K562 (cell line): Measurements from ENCODE around the gene SUOX. TPM values are rescaled to one million over a fixed set of nuclear protein-coding genes. Genes with fewer than 3 reads are reported as not detected.

Experiments used
- ARNT ChIP-seq, 2 experiments: fragments of 450-650 bp; IDR thresholded peaks; 2 replicates each; pipeline ENCODE4 v1.6.1; 2016; ENCODE audit warnings: mild to moderate bottlenecking in 1 of 2
- EP400 ChIP-seq: fragments of 450-650 bp; IDR thresholded peaks from 2 replicates; pipeline ENCODE4 v1.6.1; 2017; ENCODE audit warnings: antibody characterized with exemption, mild to moderate bottlenecking, moderate library complexity
- LCOR ChIP-seq: sonication (generic); formaldehyde crosslinking; IDR thresholded peaks from 2 replicates; pipeline ENCODE4 v1.8.0; 2022; ENCODE audit warnings: mild to moderate bottlenecking, missing genetic modification reagents
- PCBP2 ChIP-seq: fragments of 200-400 bp; formaldehyde crosslinking; IDR thresholded peaks from 2 replicates; pipeline ENCODE4 v1.6.1; 2018; ENCODE audit warnings: low read length, low read depth, mild to moderate bottlenecking, moderate library complexity; ENCODE audit not compliant: poor library complexity, severe bottlenecking
- PHB2 ChIP-seq: fragments of 450-650 bp; IDR thresholded peaks from 2 replicates; pipeline ENCODE4 v1.6.1; 2017; ENCODE audit warnings: low read depth
- RAD21 ChIP-seq, 2 experiments: fragments of 250-450 bp in 1 of 2; fragments of 450-650 bp in 1 of 2; sonication (Bioruptor Pico) in 1 of 2; formaldehyde crosslinking in 1 of 2; IDR thresholded peaks in 1 of 2; conservative IDR thresholded peaks in 1 of 2; 2 replicates each; pipeline versions ENCODE4 v1.4.0 to v1.8.0; 2020 to 2022; ENCODE audit warnings: mild to moderate bottlenecking in 2 of 2, moderate library complexity in 1 of 2
- RBM25 ChIP-seq: fragments of 200-400 bp; formaldehyde crosslinking; IDR thresholded peaks from 2 replicates; pipeline ENCODE4 v1.6.1; 2018; ENCODE audit warnings: low read length, low read depth, moderate library complexity; ENCODE audit not compliant: severe bottlenecking
- TAF7 ChIP-seq: fragments of 450-650 bp; IDR thresholded peaks from 2 replicates; pipeline ENCODE4 v1.6.1; 2016; ENCODE audit warnings: missing genetic modification characterization, missing compliant biosample characterization
- TRIM24 ChIP-seq, 2 experiments: fragments of 450-650 bp; IDR thresholded peaks; 2 replicates each; pipeline ENCODE4 v1.6.1; 2016
- XRCC5 ChIP-seq: fragments of 200-400 bp; formaldehyde crosslinking; IDR thresholded peaks from 2 replicates; pipeline ENCODE4 v1.6.1; 2017; ENCODE audit warnings: low read depth, mild to moderate bottlenecking, low read length
- ZEB2 ChIP-seq: fragments of 450-650 bp; IDR thresholded peaks from 2 replicates; pipeline ENCODE4 v1.6.1; 2016
- ZNF263 ChIP-seq: sonication (generic); formaldehyde crosslinking; IDR thresholded peaks from 2 replicates; pipeline ENCODE4 v1.8.0; 2022; ENCODE audit warnings: mild to moderate bottlenecking, missing genetic modification reagents, borderline replicate concordance
- polyA plus RNA-seq, 8 experiments: library from polyadenylated mRNA; depleted of rRNA in 4 of 8; stranded (reverse) in 5 of 8; unstranded in 3 of 8; fragments of >200 nt; fragmentation: Nextera tagmentation in 2 of 8; fragmentation: Illumina TruSeq in 1 of 8; extraction: Ambion mirVana in 2 of 8; extraction: Trizol in 1 of 8; gene quantifications; 2 replicates each; pipeline versions ENCODE4 v1.2.1 to v1.2.3, GENCODE V29; 2011 to 2014; ENCODE audit warnings: inconsistent platforms in 1 of 8, missing spikeins in 1 of 8
- total RNA-seq, 7 experiments: library from RNA; depleted of rRNA in 6 of 7; stranded (reverse); fragments of >200 nt in 6 of 7; fragmentation: Illumina TruSeq in 2 of 7; extraction: Trizol in 2 of 7; gene quantifications; 2 replicates each; pipeline versions ENCODE4 v1.2.1 to v1.2.3, GENCODE V29; 2011 to 2021; ENCODE audit warnings: low replicate concordance in 1 of 7
- TF ChIP-seq, protein P1 (sequence below), 2 experiments: fragments of 450-650 bp in 1 of 2; IDR thresholded peaks; 2 replicates each; pipeline ENCODE4 v1.6.1; 2011 to 2017; ENCODE audit warnings: low read depth in 2 of 2, antibody characterized with exemption in 1 of 2, borderline replicate concordance in 1 of 2, low read length in 1 of 2, mild to moderate bottlenecking in 1 of 2, mixed read lengths in 1 of 2; ENCODE audit not compliant: control insufficient read depth in 1 of 2
- TF ChIP-seq, protein P2 (sequence below), 2 experiments: fragments of 450-650 bp; formaldehyde crosslinking in 1 of 2; IDR thresholded peaks; 2 replicates each; pipeline versions ENCODE4 v1.4.0 to v1.6.1; 2014 to 2020; ENCODE audit warnings: mild to moderate bottlenecking in 2 of 2, borderline replicate concordance in 1 of 2, low read depth in 1 of 2
- TF ChIP-seq, protein P3 (sequence below): IDR thresholded peaks from 3 replicates; pipeline ENCODE4 v1.6.1; 2011; ENCODE audit warnings: borderline replicate concordance, mild to moderate bottlenecking; ENCODE audit not compliant: insufficient read length, insufficient read depth

SUOX gene
- total and polyA plus RNA-seq, 9 of the 15 experiments (the other 6 are each of a cell fraction or from before 2014, with no cell fraction given) = 9.2 to 39.7 (median 25.4) TPM

DNA sequence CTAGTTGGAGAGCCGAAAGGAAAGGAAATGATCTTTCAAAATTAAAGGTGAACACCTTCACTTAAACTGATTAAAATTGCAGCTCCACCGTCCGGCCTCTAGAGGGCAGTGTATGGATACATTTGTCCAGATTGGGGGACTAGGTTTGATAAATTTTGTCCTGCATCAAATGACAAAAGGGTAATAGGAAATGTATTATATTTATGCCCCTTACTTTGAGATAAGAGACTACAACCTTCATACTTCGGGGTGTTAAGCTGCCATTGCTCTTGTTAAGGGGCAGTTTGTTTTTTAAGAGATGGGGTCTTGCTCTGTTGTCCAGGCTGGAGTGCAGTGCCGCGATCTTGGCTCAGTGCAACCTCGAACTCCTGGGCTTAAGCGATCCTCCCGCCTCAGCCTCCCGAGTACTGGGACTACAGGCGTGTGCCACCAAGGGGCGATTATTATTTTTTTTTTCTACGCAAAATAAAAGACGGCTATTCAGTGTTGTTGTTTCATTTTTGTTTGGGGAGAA lies 818 bp upstream of the SUOX start (continued):
- TF ChIP-seq, protein P1, sequence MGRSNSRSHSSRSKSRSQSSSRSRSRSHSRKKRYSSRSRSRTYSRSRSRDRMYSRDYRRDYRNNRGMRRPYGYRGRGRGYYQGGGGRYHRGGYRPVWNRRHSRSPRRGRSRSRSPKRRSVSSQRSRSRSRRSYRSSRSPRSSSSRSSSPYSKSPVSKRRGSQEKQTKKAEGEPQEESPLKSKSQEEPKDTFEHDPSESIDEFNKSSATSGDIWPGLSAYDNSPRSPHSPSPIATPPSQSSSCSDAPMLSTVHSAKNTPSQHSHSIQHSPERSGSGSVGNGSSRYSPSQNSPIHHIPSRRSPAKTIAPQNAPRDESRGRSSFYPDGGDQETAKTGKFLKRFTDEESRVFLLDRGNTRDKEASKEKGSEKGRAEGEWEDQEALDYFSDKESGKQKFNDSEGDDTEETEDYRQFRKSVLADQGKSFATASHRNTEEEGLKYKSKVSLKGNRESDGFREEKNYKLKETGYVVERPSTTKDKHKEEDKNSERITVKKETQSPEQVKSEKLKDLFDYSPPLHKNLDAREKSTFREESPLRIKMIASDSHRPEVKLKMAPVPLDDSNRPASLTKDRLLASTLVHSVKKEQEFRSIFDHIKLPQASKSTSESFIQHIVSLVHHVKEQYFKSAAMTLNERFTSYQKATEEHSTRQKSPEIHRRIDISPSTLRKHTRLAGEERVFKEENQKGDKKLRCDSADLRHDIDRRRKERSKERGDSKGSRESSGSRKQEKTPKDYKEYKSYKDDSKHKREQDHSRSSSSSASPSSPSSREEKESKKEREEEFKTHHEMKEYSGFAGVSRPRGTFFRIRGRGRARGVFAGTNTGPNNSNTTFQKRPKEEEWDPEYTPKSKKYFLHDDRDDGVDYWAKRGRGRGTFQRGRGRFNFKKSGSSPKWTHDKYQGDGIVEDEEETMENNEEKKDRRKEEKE (IDR thresholded peaks at IDR 0.05; ENCODE audit: borderline replicate concordance in 1 of 2, control insufficient read depth in 1 of 2, low read depth in 2 of 2, low read length in 1 of 2) = 0 out of 4 replicates have a peak, but pooled peaks of 1 of the 2 experiments have one; percentile 28
- TF ChIP-seq ZEB2 = 0 out of 2 replicates have a peak, but pooled peaks have one; percentile 20
- TF ChIP-seq, protein P2, sequence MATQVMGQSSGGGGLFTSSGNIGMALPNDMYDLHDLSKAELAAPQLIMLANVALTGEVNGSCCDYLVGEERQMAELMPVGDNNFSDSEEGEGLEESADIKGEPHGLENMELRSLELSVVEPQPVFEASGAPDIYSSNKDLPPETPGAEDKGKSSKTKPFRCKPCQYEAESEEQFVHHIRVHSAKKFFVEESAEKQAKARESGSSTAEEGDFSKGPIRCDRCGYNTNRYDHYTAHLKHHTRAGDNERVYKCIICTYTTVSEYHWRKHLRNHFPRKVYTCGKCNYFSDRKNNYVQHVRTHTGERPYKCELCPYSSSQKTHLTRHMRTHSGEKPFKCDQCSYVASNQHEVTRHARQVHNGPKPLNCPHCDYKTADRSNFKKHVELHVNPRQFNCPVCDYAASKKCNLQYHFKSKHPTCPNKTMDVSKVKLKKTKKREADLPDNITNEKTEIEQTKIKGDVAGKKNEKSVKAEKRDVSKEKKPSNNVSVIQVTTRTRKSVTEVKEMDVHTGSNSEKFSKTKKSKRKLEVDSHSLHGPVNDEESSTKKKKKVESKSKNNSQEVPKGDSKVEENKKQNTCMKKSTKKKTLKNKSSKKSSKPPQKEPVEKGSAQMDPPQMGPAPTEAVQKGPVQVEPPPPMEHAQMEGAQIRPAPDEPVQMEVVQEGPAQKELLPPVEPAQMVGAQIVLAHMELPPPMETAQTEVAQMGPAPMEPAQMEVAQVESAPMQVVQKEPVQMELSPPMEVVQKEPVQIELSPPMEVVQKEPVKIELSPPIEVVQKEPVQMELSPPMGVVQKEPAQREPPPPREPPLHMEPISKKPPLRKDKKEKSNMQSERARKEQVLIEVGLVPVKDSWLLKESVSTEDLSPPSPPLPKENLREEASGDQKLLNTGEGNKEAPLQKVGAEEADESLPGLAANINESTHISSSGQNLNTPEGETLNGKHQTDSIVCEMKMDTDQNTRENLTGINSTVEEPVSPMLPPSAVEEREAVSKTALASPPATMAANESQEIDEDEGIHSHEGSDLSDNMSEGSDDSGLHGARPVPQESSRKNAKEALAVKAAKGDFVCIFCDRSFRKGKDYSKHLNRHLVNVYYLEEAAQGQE (IDR thresholded peaks at IDR 0.05; ENCODE audit: borderline replicate concordance) = peak; percentile 74
- TF ChIP-seq, protein P2 (CRISPR knock-in tag; IDR thresholded peaks at IDR 0.05; ENCODE audit: low read depth) = no peak
- peak; percentile 37; the same call in 1 of the 2 replicates for TF ChIP-seq PHB2
- 0 out of 2 replicates have a peak, but pooled peaks have one; percentile 47 for TF ChIP-seq LCOR
- 0 out of 4 replicates have a peak, but pooled peaks have one; percentile 15 to 17 for TF ChIP-seq TRIM24 (IDR thresholded peaks at IDR 0.05)
- peak; percentile 48; the same call in 1 of the 2 replicates for TF ChIP-seq EP400
- 0 out of 2 replicates have a peak, but pooled peaks have one; percentile 37 for TF ChIP-seq XRCC5
- peak; percentile 73 to 85; a peak in 2 of 4 replicates for TF ChIP-seq ARNT (IDR thresholded peaks at IDR 0.05)
- TF ChIP-seq RAD21 (CRISPR knock-in tag; conservative IDR thresholded peaks at IDR 0.05 in 1 of 2, IDR thresholded peaks at IDR 0.05 in 1 of 2) = peak; percentile 87 to 91
- TF ChIP-seq ZNF263 (CRISPR knock-in tag) = peak; percentile 27; the same call in 1 of the 2 replicates
- no peak for TF ChIP-seq PCBP2
- TF ChIP-seq TAF7 (tag) = no peak
- TF ChIP-seq, protein P3, sequence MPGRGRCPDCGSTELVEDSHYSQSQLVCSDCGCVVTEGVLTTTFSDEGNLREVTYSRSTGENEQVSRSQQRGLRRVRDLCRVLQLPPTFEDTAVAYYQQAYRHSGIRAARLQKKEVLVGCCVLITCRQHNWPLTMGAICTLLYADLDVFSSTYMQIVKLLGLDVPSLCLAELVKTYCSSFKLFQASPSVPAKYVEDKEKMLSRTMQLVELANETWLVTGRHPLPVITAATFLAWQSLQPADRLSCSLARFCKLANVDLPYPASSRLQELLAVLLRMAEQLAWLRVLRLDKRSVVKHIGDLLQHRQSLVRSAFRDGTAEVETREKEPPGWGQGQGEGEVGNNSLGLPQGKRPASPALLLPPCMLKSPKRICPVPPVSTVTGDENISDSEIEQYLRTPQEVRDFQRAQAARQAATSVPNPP = no peak
- TF ChIP-seq RBM25 = peak; percentile 87
